Adipocyte (in vitro differentiated cells): ENCODE data around the gene DIP2B.
"Not testable (repeated sequence)": the region's sequence is repeated elsewhere in the genome, so short reads cannot be mapped to it uniquely, and the experiment has no call there.

Experiments used
- DNase-seq: peaks from one replicate; pipeline ENCODE4 v3.0.0-alpha.2; 2015; ENCODE audit warnings: low read depth
- H3K27me3 ChIP-seq: replicated peaks from 2 replicates; pipeline ENCODE4 v1.7.0; 2013; ENCODE audit warnings: mild to moderate bottlenecking, low read length, moderate library complexity; ENCODE audit not compliant: control insufficient read depth, insufficient read depth
- H3K36me3 ChIP-seq: 2 replicates; pipeline ENCODE4 v1.7.0; 2013; ENCODE audit warnings: low read length, mild to moderate bottlenecking, moderate library complexity; ENCODE audit not compliant: control insufficient read depth, insufficient read depth, severe bottlenecking
- H3K4me1 ChIP-seq: 2 replicates; pipeline ENCODE4 v1.7.0; 2013; ENCODE audit warnings: mild to moderate bottlenecking, low read length, moderate library complexity; ENCODE audit not compliant: control insufficient read depth, insufficient read depth
- H3K4me3 ChIP-seq: 2 replicates; pipeline ENCODE4 v1.7.0; 2013; ENCODE audit warnings: mild to moderate bottlenecking, low read length, moderate library complexity
- H3K9ac ChIP-seq: 2 replicates; pipeline ENCODE4 v1.7.0; 2013; ENCODE audit warnings: mild to moderate bottlenecking, low read length, moderate library complexity
- H3K9me3 ChIP-seq: 2 replicates; pipeline ENCODE4 v1.7.0; 2013; ENCODE audit warnings: mild to moderate bottlenecking, low read length, moderate library complexity; ENCODE audit not compliant: control insufficient read depth

The DIP2B gene

GRCh38 chr12:50765095-50765911, 260.5 kb downstream of the DIP2B start:
- Histone ChIP-seq H3K9me3 (no peaks in the 10 kb centered on the region), H3K9ac (peak overlapping the region; percentile 93), H3K36me3 (no peaks in the 10 kb centered on the region), H3K4me3 (peak overlapping the region; percentile 94), H3K4me1 (peaks cover 20% of the 10 kb centered on the region), H3K27me3 (no peaks in the 10 kb centered on the region)
- peak; percentile 85 for DNase-seq

GRCh38 chr12:50768391-50768790, 263.6 kb downstream of the DIP2B start:
- Histone ChIP-seq H3K9me3 (no peaks in the 10 kb centered on the region), H3K36me3 (peaks cover 9% of the 10 kb centered on the region), H3K4me3 (no peak overlapping the region), H3K4me1 (peaks cover 14% of the 10 kb centered on the region), H3K27me3 (no peaks in the 10 kb centered on the region), H3K9ac (no peak overlapping the region)
- DNase-seq = no peak

- H3K36me3 ChIP-seq, H3K9me3 ChIP-seq, H3K27me3 ChIP-seq, H3K4me3 ChIP-seq, DNase-seq, H3K9ac ChIP-seq: not testable (repeated sequence)
- H3K4me1 ChIP-seq = peaks cover 14% of the 10 kb centered on the region
Observed at GRCh38 chr12:50768813-50769212, 264.0 kb downstream of the DIP2B start.

DNA sequence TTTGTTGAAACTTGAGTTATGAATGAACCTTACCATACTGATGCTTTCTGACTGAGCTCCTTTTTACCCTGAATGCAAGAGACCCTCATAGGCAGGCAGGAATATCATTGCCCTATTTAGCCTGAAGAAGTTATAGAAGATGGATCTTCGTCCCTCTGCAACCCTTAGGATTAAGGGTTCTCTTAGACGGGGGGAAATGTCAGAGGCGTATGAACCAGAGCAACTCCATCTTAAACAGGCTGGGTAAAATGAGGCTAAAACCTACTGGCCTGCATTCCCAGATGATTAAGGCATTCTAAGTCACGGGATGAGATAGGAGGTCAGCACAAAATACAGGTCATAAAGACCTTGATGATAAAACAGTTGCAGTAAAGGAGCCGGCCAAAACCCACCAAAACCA, 266.6 kb downstream of the DIP2B start:
- Histone ChIP-seq H3K4me1 (no peaks in the 10 kb centered on the region), H3K27me3 (no peaks in the 10 kb centered on the region), H3K4me3 (no peak overlapping the region), H3K36me3 (peaks cover 9% of the 10 kb centered on the region), H3K9ac (no peak overlapping the region), H3K9me3 (no peaks in the 10 kb centered on the region)
- no peak for DNase-seq

DNA sequence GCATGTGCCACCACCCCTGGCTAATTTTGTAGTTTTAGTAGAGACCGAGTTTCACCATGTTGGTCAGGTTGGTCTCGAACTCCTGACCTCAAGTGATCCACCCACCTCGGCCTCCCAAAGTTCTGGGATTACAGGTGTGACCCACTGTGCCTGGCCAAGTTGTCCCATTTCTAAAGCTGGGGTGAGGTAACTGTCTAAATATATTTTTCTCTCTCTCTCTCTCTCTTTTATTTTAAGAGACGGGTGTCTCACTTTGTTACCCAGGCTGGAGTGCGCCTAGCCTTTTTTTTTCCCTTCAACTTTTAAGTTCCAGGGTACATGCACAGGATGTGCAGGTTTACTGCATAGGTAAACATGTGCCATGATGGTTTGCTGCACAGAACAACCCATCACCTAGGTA, 267.7 kb downstream of the DIP2B start:
- Histone ChIP-seq H3K9me3 (no peaks in the 10 kb centered on the region), H3K9ac (no peak overlapping the region), H3K27me3 (no peaks in the 10 kb centered on the region), H3K36me3 (peaks cover 9% of the 10 kb centered on the region), H3K4me1 (no peaks in the 10 kb centered on the region), H3K4me3 (no peak overlapping the region)
- DNase-seq = no peak

DNA sequence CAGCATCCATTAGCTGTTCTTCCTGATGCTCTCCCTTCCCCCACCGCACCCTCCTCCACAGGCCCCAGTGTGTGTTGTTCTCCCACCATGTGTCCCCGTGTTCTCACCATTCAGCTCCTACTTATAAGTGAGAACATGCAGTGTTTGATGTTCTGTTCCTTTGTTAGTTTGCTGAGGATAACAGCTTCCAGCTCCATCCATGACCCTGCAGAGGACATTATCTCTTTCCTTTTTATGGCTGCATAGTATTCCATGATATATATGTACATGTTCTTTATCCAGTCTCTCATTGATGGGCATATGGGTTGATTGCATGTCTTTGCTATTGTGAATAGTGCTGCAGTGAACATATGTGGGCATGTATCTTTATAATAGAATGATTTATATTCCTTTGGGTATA, 268.1 kb downstream of the DIP2B start:
- Histone ChIP-seq H3K27me3 (no peaks in the 10 kb centered on the region), H3K9ac (no peak overlapping the region), H3K4me1 (no peaks in the 10 kb centered on the region), H3K9me3 (no peaks in the 10 kb centered on the region), H3K4me3 (no peak overlapping the region), H3K36me3 (peaks cover 9% of the 10 kb centered on the region)
- no peak for DNase-seq

DNA sequence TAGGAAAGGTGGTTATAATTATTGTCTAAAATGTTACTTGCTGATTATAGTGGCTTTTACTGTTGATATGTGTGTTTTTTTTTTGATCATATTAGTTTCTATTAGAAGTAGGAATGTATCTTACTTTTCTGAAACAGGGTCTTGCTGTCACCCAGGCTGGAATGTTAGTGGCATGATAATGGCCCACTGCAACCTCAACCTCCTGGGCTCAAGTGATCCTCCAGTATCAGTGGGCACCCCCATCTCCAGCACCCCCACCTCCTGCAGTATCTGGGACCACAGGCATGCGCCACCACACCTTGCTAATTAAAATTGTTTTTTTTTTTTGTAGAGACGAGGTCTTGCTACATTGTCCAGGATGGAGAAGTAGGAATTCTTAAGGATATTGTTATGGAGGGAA, 270.5 kb downstream of the DIP2B start:
- Histone ChIP-seq H3K9ac (no peak overlapping the region), H3K4me1 (no peaks in the 10 kb centered on the region), H3K9me3 (no peaks in the 10 kb centered on the region), H3K36me3 (peaks cover 9% of the 10 kb centered on the region), H3K27me3 (no peaks in the 10 kb centered on the region), H3K4me3 (no peak overlapping the region)
- DNase-seq = no peak

- Histone ChIP-seq H3K4me3 (no peak overlapping the region), H3K4me1 (no peaks in the 10 kb centered on the region), H3K9ac (no peak overlapping the region), H3K9me3 (no peaks in the 10 kb centered on the region), H3K27me3 (no peaks in the 10 kb centered on the region), H3K36me3 (peaks cover 11% of the 10 kb centered on the region)
- DNase-seq = no peak
Observed at GRCh38 chr12:50776749-50777728, 272.3 kb downstream of the DIP2B start.

DNA sequence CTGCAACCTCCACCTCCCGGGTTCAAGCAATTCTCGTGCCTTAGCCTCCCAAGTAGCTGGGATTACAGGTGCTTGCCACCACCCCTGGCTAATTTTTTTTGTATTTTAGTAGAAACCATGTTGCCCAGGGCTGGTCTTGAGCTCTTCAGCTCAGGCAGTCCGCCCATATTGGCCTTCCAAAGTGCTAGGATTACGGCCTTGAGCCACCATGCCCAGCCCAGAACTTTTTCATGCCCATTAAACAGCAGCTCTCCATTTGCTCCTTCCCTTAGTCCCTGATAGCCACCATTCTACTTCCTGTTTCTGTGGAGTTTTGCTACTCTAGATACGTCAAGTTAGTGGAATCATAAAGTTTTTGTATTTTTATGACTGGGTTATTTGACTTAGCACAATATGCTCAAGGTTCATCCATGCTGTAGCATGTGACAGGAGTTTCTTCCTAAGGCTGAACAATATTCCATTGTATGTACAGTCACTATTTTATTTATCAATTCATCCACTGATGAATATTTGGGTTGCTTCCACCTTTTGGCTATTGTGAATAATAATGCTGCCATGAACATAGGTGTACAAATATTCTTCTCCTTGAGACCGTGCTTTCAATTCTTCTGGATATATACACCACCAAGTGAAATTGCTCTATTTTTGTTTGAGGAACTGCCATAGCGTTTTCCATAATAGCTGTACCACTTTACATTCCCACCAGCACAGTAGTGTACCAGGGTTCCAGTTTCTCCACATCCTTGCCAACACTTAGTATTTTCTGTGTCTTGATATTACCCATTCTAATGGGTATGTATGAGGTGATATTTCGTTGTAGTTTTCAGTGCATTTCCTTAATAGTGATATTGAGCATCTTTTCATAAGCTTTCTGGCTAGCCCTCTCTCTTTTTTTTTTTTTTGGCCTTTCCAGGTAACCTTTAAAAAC, 274.1 kb downstream of the DIP2B start:
- no peaks in the 10 kb centered on the region for H3K27me3 ChIP-seq
- no peaks in the 10 kb centered on the region for H3K9me3 ChIP-seq
- no peak overlapping the region for H3K4me3 ChIP-seq
- H3K4me1 ChIP-seq = no peaks in the 10 kb centered on the region
- no peak for DNase-seq
- H3K9ac ChIP-seq = no peak overlapping the region
- H3K36me3 ChIP-seq = peaks cover 11% of the 10 kb centered on the region

DNA sequence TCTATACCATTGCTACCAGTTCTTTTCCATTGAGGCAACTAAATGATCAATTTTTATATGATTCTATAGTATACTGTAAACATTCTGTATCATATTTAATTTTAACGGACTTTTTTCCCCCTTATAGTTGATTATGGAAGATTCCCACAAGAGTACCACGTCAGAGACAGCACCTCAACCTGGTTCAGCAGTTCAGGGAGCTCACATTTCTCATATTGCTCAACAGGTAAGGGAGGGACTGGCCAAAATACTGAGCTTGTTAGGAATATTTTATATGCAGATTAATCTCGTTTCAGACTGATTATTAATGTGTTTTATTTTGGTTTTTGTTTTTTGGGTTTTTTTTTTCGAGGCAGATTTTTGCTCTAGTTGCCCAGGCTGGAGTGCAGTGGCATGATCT, 275.2 kb downstream of the DIP2B start:
- no peak for DNase-seq
- no peak overlapping the region for H3K9ac ChIP-seq

More for the DNA sequence above, 275.2 kb downstream of the DIP2B start:
- no peaks in the 10 kb centered on the region for H3K27me3 ChIP-seq
- H3K4me1 ChIP-seq = no peaks in the 10 kb centered on the region
- H3K9me3 ChIP-seq = no peaks in the 10 kb centered on the region
- H3K4me3 ChIP-seq = no peak overlapping the region
- peaks cover 11% of the 10 kb centered on the region for H3K36me3 ChIP-seq
